Spleen (tissue), 7 donors: Measurements from ENCODE around the gene C15orf40.
"Not testable (repeated sequence)": the region's sequence is repeated elsewhere in the genome, so short reads cannot be mapped to it uniquely, and the experiment has no call there.

Experiments used
- CTCF ChIP-seq, 11 experiments: fragments of 200-600 bp in 7 of 11; fragments of 450-650 bp in 4 of 11; sonication (generic) in 4 of 11; IDR thresholded peaks in 8 of 11; conservative IDR thresholded peaks in 3 of 11; 1 replicate in 7 of 11; 2 replicates in 4 of 11; pipeline versions ENCODE4 v1.4.0 to v1.8.0; 2016 to 2021; ENCODE audit warnings: antibody characterized with exemption in 11 of 11, inconsistent platforms in 4 of 11, mild to moderate bottlenecking in 1 of 11
- POLR2A ChIP-seq, 3 donors: fragments of 450-650 bp; IDR thresholded peaks; one replicate each; pipeline ENCODE4 v1.5.1; 2017; ENCODE audit warnings: antibody characterized with exemption in 3 of 3, mild to moderate bottlenecking in 1 of 3
- donor health status: DM: no; HTN: no; CAD: no; lungs with moderate emphysema.
- donor health status: DM: no; HTN: no; CAD: no.
- donor health status: DM: no; HTN: no; CAD: no.

GRCh38 chr15:82939678-82940077, 71.8 kb downstream of the C15orf40 start:
- not testable (repeated sequence) for TF ChIP-seq CTCF (IDR thresholded peaks at IDR 0.05 in 8 of 11, conservative IDR thresholded peaks at IDR 0.05 in 3 of 11); POLR2A (IDR thresholded peaks at IDR 0.05)
